Measurements from ENCODE around the gene PDE2A. TPM values are rescaled to one million over a fixed set of nuclear protein-coding genes. Genes with fewer than 3 reads are reported as not detected.

Gene PDE2A
- polyA plus RNA-seq, 1 donor (not counting 4 experiments of a cell fraction or from before 2014, with no cell fraction given) = 0.38 TPM

GRCh38 chr11:72591023-72591422, 83.2 kb downstream of the PDE2A start:
- no peak for TF ChIP-seq CTCF (optimal IDR thresholded peaks at IDR 0.05 in 1 of 3, IDR thresholded peaks at IDR 0.05 in 1 of 3, conservative IDR thresholded peaks at IDR 0.05 in 1 of 3; ENCODE audit: extremely low read depth in 1 of 3, insufficient read depth in 2 of 3, low read length in 3 of 3)
- no peak for TF ChIP-seq EZH2 (IDR thresholded peaks at IDR 0.05; ENCODE audit: low read length)
- Histone ChIP-seq H3K4me2 (ENCODE audit: control insufficient read depth, extremely low read depth, insufficient read depth, low read depth, low read length) (no peak overlapping the region), H3K9ac (ENCODE audit: control insufficient read depth, extremely low read depth, insufficient read depth, low read length) (no peak overlapping the region), H3K9me3 (ENCODE audit: control insufficient read depth, low read depth, low read length) (no peaks in the 10 kb centered on the region), H3K27ac (ENCODE audit: control insufficient read depth, insufficient read depth, low read length) (no peak overlapping the region), H3K4me3 (ENCODE audit: control insufficient read depth in 2 of 3, extremely low read depth in 1 of 3, insufficient read depth in 2 of 3, low read depth in 1 of 3, low read length in 3 of 3) (no peak overlapping the region), H2AFZ (ENCODE audit: control insufficient read depth, low read length) (no peak overlapping the region), H3K36me3 (ENCODE audit: control insufficient read depth in 2 of 2, extremely low read depth in 1 of 2, insufficient read depth in 2 of 2, low read length in 2 of 2) (no peaks in the 10 kb centered on the region), H4K20me1 (ENCODE audit: control insufficient read depth, extremely low read depth, insufficient read depth, low read length) (peaks cover 6% of the 10 kb centered on the region), H3K27me3 (ENCODE audit: control insufficient read depth, extremely low read depth, insufficient read depth, low read length) (peaks cover 77% of the 10 kb centered on the region), H3K4me1 (ENCODE audit: control insufficient read depth, extremely low read depth, insufficient read depth, low read length) (no peaks in the 10 kb centered on the region), H3K9me1 (ENCODE audit: control insufficient read depth, extremely low read depth, insufficient read depth, low read length) (no peaks in the 10 kb centered on the region), H3K79me2 (ENCODE audit: control insufficient read depth, insufficient read depth, low read length) (no peaks in the 10 kb centered on the region)
- DNase-seq (ENCODE audit: low read depth, low spot score) (no peak), FAIRE-seq (no peak)
- dilution Hi-C loops (cut with MboI; ENCODE audit: extremely low pct_ligation_motif_present, low sequenced_read_pairs) = no loop called here

GRCh38 chr11:72589802-72590761, 84.1 kb downstream of the PDE2A start:
- FAIRE-seq (no peak), DNase-seq (ENCODE audit: low read depth, low spot score) (no peak)
- Histone ChIP-seq H3K79me2 (ENCODE audit: control insufficient read depth, insufficient read depth, low read length) (no peaks in the 10 kb centered on the region), H4K20me1 (ENCODE audit: control insufficient read depth, extremely low read depth, insufficient read depth, low read length) (peaks cover 6% of the 10 kb centered on the region), H3K36me3 (ENCODE audit: control insufficient read depth in 2 of 2, extremely low read depth in 1 of 2, insufficient read depth in 2 of 2, low read length in 2 of 2) (no peaks in the 10 kb centered on the region), H3K4me3 (ENCODE audit: control insufficient read depth in 2 of 3, extremely low read depth in 1 of 3, insufficient read depth in 2 of 3, low read depth in 1 of 3, low read length in 3 of 3) (no peak overlapping the region), H3K9me3 (ENCODE audit: control insufficient read depth, low read depth, low read length) (no peaks in the 10 kb centered on the region), H3K4me2 (ENCODE audit: control insufficient read depth, extremely low read depth, insufficient read depth, low read depth, low read length) (no peak overlapping the region), H3K9me1 (ENCODE audit: control insufficient read depth, extremely low read depth, insufficient read depth, low read length) (no peaks in the 10 kb centered on the region), H3K27ac (ENCODE audit: control insufficient read depth, insufficient read depth, low read length) (no peak overlapping the region), H3K4me1 (ENCODE audit: control insufficient read depth, extremely low read depth, insufficient read depth, low read length) (peaks cover 6% of the 10 kb centered on the region), H2AFZ (ENCODE audit: control insufficient read depth, low read length) (no peak overlapping the region), H3K9ac (ENCODE audit: control insufficient read depth, extremely low read depth, insufficient read depth, low read length) (no peak overlapping the region), H3K27me3 (ENCODE audit: control insufficient read depth, extremely low read depth, insufficient read depth, low read length) (peaks cover 81% of the 10 kb centered on the region)
- dilution Hi-C loops (cut with MboI; ENCODE audit: extremely low pct_ligation_motif_present, low sequenced_read_pairs) = no loop called here
- peak; percentile 91 for TF ChIP-seq EZH2 (IDR thresholded peaks at IDR 0.05; ENCODE audit: low read length)
- peak; percentile 42 to 71 (median 66) for TF ChIP-seq CTCF (optimal IDR thresholded peaks at IDR 0.05 in 1 of 3, IDR thresholded peaks at IDR 0.05 in 1 of 3, conservative IDR thresholded peaks at IDR 0.05 in 1 of 3; ENCODE audit: extremely low read depth in 1 of 3, insufficient read depth in 2 of 3, low read length in 3 of 3)
